NCI-H2227 treated with DMSO at 0.1 percent for 48 hours (cell line): ENCODE measurements around the gene TBC1D10B.
"Not testable (repeated sequence)": the region's sequence is repeated elsewhere in the genome, so short reads cannot be mapped to it uniquely, and the experiment has no call there.

Experiments
- DNase-seq: peaks from one replicate; lab custom pipeline; 2025; lab: John Stamatoyannopoulos, UW

TBC1D10B gene

GRCh38 chr16:30354423-30355143 lies 15.7 kb downstream of the TBC1D10B start:
- DNase-seq: no peak

GRCh38 chr16:30353438-30354129 lies 16.7 kb downstream of the TBC1D10B start:
- DNase-seq: no peak

- DNase-seq: no peak
Measured at GRCh38 chr16:30352488-30353401, 17.5 kb downstream of the TBC1D10B start.

GRCh38 chr16:30351586-30352419 lies 18.5 kb downstream of the TBC1D10B start:
- no peak for DNase-seq

- DNase-seq: no peak
Measured at GRCh38 chr16:30351001-30351441, 19.3 kb downstream of the TBC1D10B start.

GRCh38 chr16:30350134-30350871 lies 20.0 kb downstream of the TBC1D10B start:
- no peak for DNase-seq

- no peak for DNase-seq
Measured at GRCh38 chr16:30349675-30350074, 20.6 kb downstream of the TBC1D10B start.

GRCh38 chr16:30348929-30349328 lies 21.4 kb downstream of the TBC1D10B start:
- DNase-seq: no peak

GRCh38 chr16:30348113-30348512 lies 22.2 kb downstream of the TBC1D10B start:
- DNase-seq: no peak

GRCh38 chr16:30346286-30346685 lies 24.0 kb downstream of the TBC1D10B start:
- DNase-seq: no peak

- not testable (repeated sequence) for DNase-seq
Measured at GRCh38 chr16:30343491-30343820, 26.8 kb downstream of the TBC1D10B start.

GRCh38 chr16:30342751-30343490 lies 27.4 kb downstream of the TBC1D10B start:
- DNase-seq: no peak

GRCh38 chr16:30341971-30342370 lies 28.3 kb downstream of the TBC1D10B start:
- not testable (repeated sequence) for DNase-seq

- DNase-seq: no peak
Measured at GRCh38 chr16:30340621-30341020, 29.7 kb downstream of the TBC1D10B start.

- not testable (repeated sequence) for DNase-seq
Measured at GRCh38 chr16:30338715-30339114, 31.6 kb downstream of the TBC1D10B start.

GRCh38 chr16:30337964-30338357 lies 32.3 kb downstream of the TBC1D10B start:
- not testable (repeated sequence) for DNase-seq

GRCh38 chr16:30335598-30336474 lies 34.5 kb downstream of the TBC1D10B start:
- DNase-seq: no peak

GRCh38 chr16:30335028-30335597 lies 35.2 kb downstream of the TBC1D10B start:
- DNase-seq: peak; percentile 72

GRCh38 chr16:30334473-30334989 lies 35.8 kb downstream of the TBC1D10B start:
- DNase-seq: not testable (repeated sequence)
